KMS-11 (cell line): ENCODE data around the gene C16orf54.
A peak's percentile ranks its signal among the peaks of the same experiment; 100 is the strongest.

Source experiments
- H2AFZ ChIP-seq: fragments of 200-600 bp; sonication (generic); 2 replicates; pipeline ENCODE4 v1.6.1; 2016; ENCODE audit warnings: antibody characterized with exemption, mixed run types, low read depth
- H3K27ac ChIP-seq: fragments of 200-600 bp; sonication (generic); 2 replicates; pipeline ENCODE4 v1.6.1; 2016; ENCODE audit warnings: mild to moderate bottlenecking, mixed run types
- H3K27me3 ChIP-seq: fragments of 200-600 bp; sonication (generic); 2 replicates; pipeline ENCODE4 v1.6.1; 2017; ENCODE audit warnings: mild to moderate bottlenecking, low read depth, mixed run types, moderate library complexity; ENCODE audit not compliant: insufficient read depth
- H3K36me3 ChIP-seq: fragments of 200-600 bp; sonication (generic); 2 replicates; pipeline ENCODE4 v1.6.1; 2017; ENCODE audit warnings: mild to moderate bottlenecking, mixed run types; ENCODE audit not compliant: insufficient read depth
- H3K4me1 ChIP-seq: fragments of 200-600 bp; sonication (generic); 2 replicates; pipeline ENCODE4 v1.6.1; 2016; ENCODE audit warnings: mild to moderate bottlenecking, low read depth, mixed run types; ENCODE audit not compliant: poor library complexity, severe bottlenecking
- H3K4me2 ChIP-seq: fragments of 200-600 bp; sonication (generic); 2 replicates; pipeline ENCODE4 v1.7.0; 2016; ENCODE audit warnings: mild to moderate bottlenecking, mixed run types
- H3K4me3 ChIP-seq: fragments of 200-600 bp; sonication (generic); IDR thresholded peaks from 2 replicates; pipeline ENCODE4 v1.6.1; 2017; ENCODE audit warnings: low read depth, low read length, mixed read lengths; ENCODE audit not compliant: insufficient read depth
- H3K79me2 ChIP-seq: fragments of 200-600 bp; sonication (generic); 2 replicates; pipeline ENCODE4 v1.6.1; 2016; ENCODE audit warnings: low read depth, mixed run types; ENCODE audit not compliant: insufficient read depth
- H3K9ac ChIP-seq: fragments of 200-600 bp; sonication (generic); 2 replicates; pipeline ENCODE4 v1.6.1; 2016; ENCODE audit warnings: mild to moderate bottlenecking, mixed run types
- H4K20me1 ChIP-seq: fragments of 200-600 bp; sonication (generic); 2 replicates; pipeline ENCODE4 v1.6.1; 2016; ENCODE audit warnings: mild to moderate bottlenecking, mixed run types; ENCODE audit not compliant: insufficient read depth
- TF ChIP-seq, protein P1 (sequence below): fragments of 200-600 bp; sonication (generic); conservative IDR thresholded peaks from 2 replicates; pipeline ENCODE4 v1.6.1; 2017; ENCODE audit warnings: low read depth, mild to moderate bottlenecking, antibody characterized with exemption, low read length, moderate library complexity, mixed read lengths

C16orf54 gene

DNA sequence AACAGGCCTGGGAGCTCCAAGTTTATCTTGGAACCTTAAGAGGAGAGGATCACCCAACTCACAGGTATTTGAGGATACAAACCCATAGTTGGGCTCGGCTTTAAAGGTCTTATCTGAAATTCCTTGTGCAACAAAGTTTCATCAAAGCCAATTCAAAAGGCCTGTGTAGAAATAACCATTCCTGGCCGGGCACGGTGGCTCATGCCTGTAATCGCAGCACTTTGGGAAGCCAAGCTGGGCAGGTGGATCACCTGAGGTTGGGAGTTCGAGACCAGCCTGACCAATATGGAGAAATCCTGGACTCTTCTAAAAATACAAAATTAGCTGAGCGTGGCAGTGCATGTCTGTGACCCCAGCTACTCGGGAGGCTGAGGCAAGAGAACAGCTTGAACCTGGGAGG is 28.7 kb downstream of the C16orf54 start:
- no peaks in the 10 kb centered on the region for H3K27me3 ChIP-seq
- H3K36me3 ChIP-seq: no peaks in the 10 kb centered on the region
- H3K79me2 ChIP-seq: no peaks in the 10 kb centered on the region
- H3K4me1 ChIP-seq: peaks cover 13% of the 10 kb centered on the region
- TF ChIP-seq, protein P1, sequence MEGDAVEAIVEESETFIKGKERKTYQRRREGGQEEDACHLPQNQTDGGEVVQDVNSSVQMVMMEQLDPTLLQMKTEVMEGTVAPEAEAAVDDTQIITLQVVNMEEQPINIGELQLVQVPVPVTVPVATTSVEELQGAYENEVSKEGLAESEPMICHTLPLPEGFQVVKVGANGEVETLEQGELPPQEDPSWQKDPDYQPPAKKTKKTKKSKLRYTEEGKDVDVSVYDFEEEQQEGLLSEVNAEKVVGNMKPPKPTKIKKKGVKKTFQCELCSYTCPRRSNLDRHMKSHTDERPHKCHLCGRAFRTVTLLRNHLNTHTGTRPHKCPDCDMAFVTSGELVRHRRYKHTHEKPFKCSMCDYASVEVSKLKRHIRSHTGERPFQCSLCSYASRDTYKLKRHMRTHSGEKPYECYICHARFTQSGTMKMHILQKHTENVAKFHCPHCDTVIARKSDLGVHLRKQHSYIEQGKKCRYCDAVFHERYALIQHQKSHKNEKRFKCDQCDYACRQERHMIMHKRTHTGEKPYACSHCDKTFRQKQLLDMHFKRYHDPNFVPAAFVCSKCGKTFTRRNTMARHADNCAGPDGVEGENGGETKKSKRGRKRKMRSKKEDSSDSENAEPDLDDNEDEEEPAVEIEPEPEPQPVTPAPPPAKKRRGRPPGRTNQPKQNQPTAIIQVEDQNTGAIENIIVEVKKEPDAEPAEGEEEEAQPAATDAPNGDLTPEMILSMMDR: no peak
- H3K27ac ChIP-seq: no peak overlapping the region
- H3K4me3 ChIP-seq: no peak overlapping the region
- no peak overlapping the region for H3K9ac ChIP-seq
- no peak overlapping the region for H3K4me2 ChIP-seq
- no peak overlapping the region for H2AFZ ChIP-seq
- no peaks in the 10 kb centered on the region for H4K20me1 ChIP-seq

DNA sequence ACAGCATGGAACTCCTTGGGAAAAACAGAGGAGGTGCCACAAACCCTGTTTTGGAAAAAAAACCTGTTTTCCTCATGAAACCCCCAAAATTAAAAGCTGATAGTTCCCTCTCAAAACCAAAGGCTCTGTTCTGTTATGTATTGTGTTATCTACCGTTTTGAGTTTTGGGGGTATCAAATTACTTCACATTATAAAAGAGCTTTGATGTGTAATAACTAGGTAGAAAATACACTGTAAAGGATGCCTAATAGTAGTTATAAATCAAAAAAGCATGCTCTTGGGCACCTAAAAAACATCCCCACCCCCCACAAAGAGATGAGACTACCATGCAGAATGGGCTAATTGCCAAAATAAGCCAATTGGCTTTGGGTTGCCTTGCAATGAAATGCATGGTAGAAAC is 30.8 kb downstream of the C16orf54 start:
- Histone ChIP-seq H3K36me3 (no peaks in the 10 kb centered on the region), H3K4me1 (peaks cover 17% of the 10 kb centered on the region), H2AFZ (no peak overlapping the region)

DNA sequence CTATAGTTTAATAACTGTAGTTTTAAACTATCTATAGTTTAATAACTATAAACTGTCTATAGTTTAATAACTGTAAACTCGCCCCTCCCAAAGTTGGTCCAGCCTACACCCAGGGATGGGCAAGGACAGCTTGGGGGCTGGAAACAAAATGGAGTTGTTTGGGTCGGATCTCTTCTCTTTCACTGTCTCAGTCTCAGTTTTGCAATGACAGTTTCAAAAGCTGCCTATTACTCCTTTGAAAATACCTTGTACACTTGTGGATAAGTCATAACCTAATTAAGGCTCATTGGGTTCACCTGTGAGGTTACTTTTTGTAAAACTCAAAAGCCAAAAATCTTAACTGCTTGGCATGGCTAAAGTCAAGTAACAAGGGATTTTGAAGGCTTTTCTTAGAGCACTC is 31.4 kb downstream of the C16orf54 start:
- Histone ChIP-seq H3K79me2 (no peaks in the 10 kb centered on the region), H3K27me3 (no peaks in the 10 kb centered on the region), H3K36me3 (no peaks in the 10 kb centered on the region), H4K20me1 (no peaks in the 10 kb centered on the region), H3K4me3 (no peak overlapping the region), H3K4me1 (peaks cover 17% of the 10 kb centered on the region), H3K4me2 (no peak overlapping the region), H3K27ac (no peak overlapping the region), H2AFZ (no peak overlapping the region), H3K9ac (no peak overlapping the region)
- TF ChIP-seq, protein P1: no peak

More for the DNA sequence above, 30.8 kb downstream of the C16orf54 start:
- Histone ChIP-seq H3K79me2 (no peaks in the 10 kb centered on the region), H4K20me1 (no peaks in the 10 kb centered on the region), H3K27ac (no peak overlapping the region), H3K4me2 (no peak overlapping the region), H3K4me3 (no peak overlapping the region), H3K27me3 (no peaks in the 10 kb centered on the region), H3K9ac (no peak overlapping the region)
- TF ChIP-seq, protein P1: no peak

GRCh38 chr16:29712809-29713208 is 33.0 kb downstream of the C16orf54 start:
- Histone ChIP-seq H3K4me3 (no peak overlapping the region), H3K27me3 (no peaks in the 10 kb centered on the region), H3K79me2 (no peaks in the 10 kb centered on the region), H3K27ac (no peak overlapping the region), H3K9ac (no peak overlapping the region), H3K36me3 (no peaks in the 10 kb centered on the region), H2AFZ (peak overlapping the region; percentile 16; the same call in 1 of the 2 replicates), H3K4me2 (no peak overlapping the region), H3K4me1 (peaks cover 17% of the 10 kb centered on the region), H4K20me1 (no peaks in the 10 kb centered on the region)
- TF ChIP-seq, protein P1: no peak
